ENCODE results near the gene LRCH3. TPM values are rescaled to one million over a fixed set of nuclear protein-coding genes. Genes with fewer than 3 reads are reported as not detected.
A peak's percentile ranks its signal among the peaks of the same experiment; 100 is the strongest.

LRCH3 gene
- total and polyA plus RNA-seq, 9 of the 15 experiments (the other 6 are each of a cell fraction or from before 2014, with no cell fraction given): 4.6 to 75.3 (median 30.3) TPM

GRCh38 chr3:197829397-197830045 is 38.5 kb downstream of the LRCH3 start (continued):
- TF ChIP-seq AFF4 (CRISPR knock-in tag; IDR thresholded peaks at IDR 0.05) (no peak), OTX1 (CRISPR knock-in tag; IDR thresholded peaks at IDR 0.05) (no peak), FOXJ3 (CRISPR knock-in tag; IDR thresholded peaks at IDR 0.05) (no peak), MIER1 (IDR thresholded peaks at IDR 0.05; ENCODE audit: low read depth) (no peak)

DNA sequence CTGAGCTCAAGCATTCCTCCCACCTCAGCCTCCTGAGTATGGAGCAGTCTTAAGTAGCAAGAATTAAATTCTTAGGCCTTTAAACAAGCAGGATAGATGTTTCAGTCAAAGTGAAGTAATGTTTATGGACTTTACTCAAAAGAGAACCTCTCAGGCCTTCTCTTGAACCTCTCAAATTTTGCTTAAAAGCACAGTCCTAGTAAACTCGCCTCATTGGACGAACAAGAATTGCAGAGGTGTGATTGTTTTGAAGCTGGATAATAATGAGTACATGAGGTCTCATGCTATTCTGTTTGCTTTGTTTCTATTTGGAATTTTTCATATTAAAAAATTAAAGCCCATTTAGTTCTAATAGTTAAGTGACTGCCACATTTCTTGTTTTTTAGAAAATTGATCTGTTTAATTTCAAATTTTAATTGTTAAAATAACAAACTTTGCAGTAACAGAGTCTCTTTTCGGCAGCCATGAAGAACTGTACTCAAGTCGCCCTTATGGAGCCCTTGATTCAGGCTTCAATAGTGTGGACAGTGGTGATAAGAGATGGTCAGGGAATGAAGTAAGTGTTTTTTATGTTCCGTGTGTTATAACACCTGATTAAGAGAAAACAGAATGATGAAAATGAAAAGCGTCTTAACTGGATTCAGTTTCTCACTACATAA is 39.4 kb downstream of the LRCH3 start:
- H3K9me1 ChIP-seq (ENCODE audit: control insufficient read depth, insufficient read depth, low read length): no peaks in the 10 kb centered on the region
- H3K27me3 ChIP-seq (ENCODE audit: control insufficient read depth in 2 of 2, insufficient read depth in 2 of 2, low read length in 2 of 2): no peaks in the 10 kb centered on the region
- TF ChIP-seq GABPB2 (CRISPR knock-in tag; conservative IDR thresholded peaks at IDR 0.05) (no peak), ZNF146 (CRISPR knock-in tag; IDR thresholded peaks at IDR 0.05; ENCODE audit: unreplicated experiment) (no peak), ZNF212 (CRISPR knock-in tag; IDR thresholded peaks at IDR 0.05) (no peak), SMARCC2 (IDR thresholded peaks at IDR 0.05; ENCODE audit: low read depth) (no peak), ZBED1 (IDR thresholded peaks at IDR 0.05) (no peak), RBM22 (IDR thresholded peaks at IDR 0.05; ENCODE audit: low read depth, low read length, poor library complexity, severe bottlenecking) (no peak), ETV6 (IDR thresholded peaks at IDR 0.05; ENCODE audit: borderline replicate concordance in 1 of 2, low read depth in 2 of 2, low read length in 1 of 2) (no peak), ETV6 (CRISPR knock-in tag; IDR thresholded peaks at IDR 0.05; ENCODE audit: borderline replicate concordance) (no peak), BHLHE40 (IDR thresholded peaks at IDR 0.05; ENCODE audit: low read length) (no peak), ZNF253 (CRISPR knock-in tag; conservative IDR thresholded peaks at IDR 0.05) (no peak)
- no peak overlapping the region for H3K4me3 ChIP-seq
- ChIA-PET CTCF (ENCODE audit: low intra/inter-chr PET ratio) (no interaction called here), POLR2A (no interaction called here)
- no peak overlapping the region for H3K27ac ChIP-seq (ENCODE audit: extremely low read depth, low read depth, low read length)
- DNase-seq (ENCODE audit: extremely low read depth in 1 of 4, low spot score in 3 of 4) (no peak), FAIRE-seq (peak; percentile 29), ATAC-seq (no peak)
- H3K4me1 ChIP-seq (replicated peaks in 1 of 2; ENCODE audit: control insufficient read depth in 2 of 2, insufficient read depth in 2 of 2, low read length in 2 of 2): no peaks in the 10 kb centered on the region
- H4K20me1 ChIP-seq (replicated peaks; ENCODE audit: control insufficient read depth, insufficient read depth, low read length): no peaks in the 10 kb centered on the region
- BruUV-seq (replicated peaks): no TSS peak
- intact Hi-C loops (cut with micrococcal nuclease): no loop called here
- WGBS (ENCODE audit: insufficient coverage, low coverage, missing lambda C conversion rate): 67% methylated on average over 6 of the region's 6 CpGs
- H3K9ac ChIP-seq (ENCODE audit: insufficient read depth in 1 of 2, low read depth in 2 of 2, low read length in 2 of 2): no peak overlapping the region
- no peak overlapping the region for H3K4me2 ChIP-seq (ENCODE audit: insufficient read depth, low read length)
- H3K9me3 ChIP-seq (replicated peaks; ENCODE audit: control insufficient read depth, insufficient read depth, low read depth, low read length): no peaks in the 10 kb centered on the region
- H3K36me3 ChIP-seq (ENCODE audit: control insufficient read depth, insufficient read depth, low read length): peaks cover 54% of the 10 kb centered on the region; the same call in 2 of the 3 replicates
- H3K79me2 ChIP-seq (ENCODE audit: control insufficient read depth, insufficient read depth, low read length): no peaks in the 10 kb centered on the region
- in situ Hi-C loops (cut with MboI): no loop called here
- no peak overlapping the region for H2AFZ ChIP-seq (ENCODE audit: low read depth, low read length)
